NCI-H187 treated with DMSO at 0.1 percent for 48 hours (cell line): ENCODE results near the gene EPG5.
"Not testable (repeated sequence)": the region's sequence is repeated elsewhere in the genome, so short reads cannot be mapped to it uniquely, and the experiment has no call there.

Experiments
- DNase-seq: peaks from one replicate; lab custom pipeline; 2025; lab: John Stamatoyannopoulos, UW

Gene EPG5

GRCh38 chr18:45967007-45967706, at the start of gene EPG5:
TSS of gene EPG5 (minus strand) at chr18:45967329. CDS start at chr18:45967239, 90 bp downstream.
- peak; percentile 68 for DNase-seq

GRCh38 chr18:46013484-46014189, 46.5 kb upstream of the EPG5 start:
- no peak for DNase-seq

GRCh38 chr18:46010676-46011075, 43.5 kb upstream of the EPG5 start:
- DNase-seq, result no peak

GRCh38 chr18:46010050-46010449, 42.9 kb upstream of the EPG5 start:
- DNase-seq, result no peak

- no peak for DNase-seq
Measured at GRCh38 chr18:46009125-46009840, 42.2 kb upstream of the EPG5 start.

GRCh38 chr18:46008531-46008930, 41.4 kb upstream of the EPG5 start:
- no peak for DNase-seq

- DNase-seq, result no peak
Measured at GRCh38 chr18:46007165-46007564, 40.0 kb upstream of the EPG5 start.

GRCh38 chr18:46002934-46003333, 35.8 kb upstream of the EPG5 start:
- no peak for DNase-seq

GRCh38 chr18:46001892-46002291, 34.8 kb upstream of the EPG5 start:
- DNase-seq, result no peak

GRCh38 chr18:46001074-46001473, 33.9 kb upstream of the EPG5 start:
- DNase-seq, result no peak

- no peak for DNase-seq
Measured at GRCh38 chr18:45999536-45999935, 32.4 kb upstream of the EPG5 start.

GRCh38 chr18:45998244-45998643, 31.1 kb upstream of the EPG5 start:
- no peak for DNase-seq

- DNase-seq, result no peak
Measured at GRCh38 chr18:45997700-45998151, 30.6 kb upstream of the EPG5 start.

- no peak for DNase-seq
Measured at GRCh38 chr18:45995461-45995860, 28.3 kb upstream of the EPG5 start.

GRCh38 chr18:45993438-45993837, 26.3 kb upstream of the EPG5 start:
- no peak for DNase-seq

- not testable (repeated sequence) for DNase-seq
Measured at GRCh38 chr18:45992527-45992926, 25.4 kb upstream of the EPG5 start.

- no peak for DNase-seq
Measured at GRCh38 chr18:45991788-45992187, 24.7 kb upstream of the EPG5 start.

- no peak for DNase-seq
Measured at GRCh38 chr18:45984546-45985235, 17.6 kb upstream of the EPG5 start.

- DNase-seq, result no peak
Measured at GRCh38 chr18:45981821-45982220, 14.7 kb upstream of the EPG5 start.

GRCh38 chr18:45980229-45980628, 13.1 kb upstream of the EPG5 start:
- DNase-seq, result no peak

- DNase-seq, result no peak
Measured at GRCh38 chr18:45978084-45978483, 11.0 kb upstream of the EPG5 start.

- DNase-seq, result no peak
Measured at GRCh38 chr18:45976974-45977373, 9.8 kb upstream of the EPG5 start.
